Heart right ventricle (tissue), 16 donors: ENCODE results near the gene OR6X1. TPM values are rescaled to one million over a fixed set of nuclear protein-coding genes. Genes with fewer than 3 reads are reported as not detected.

Experiments
- ATAC-seq, 8 donors: fragments of 200-7000 bp; cut with Tn5 transposase; one replicate each; pipeline ENCODE4 v1.9.1; 2020; ENCODE audit warnings: mild to moderate bottlenecking in 8 of 8, moderate library complexity in 8 of 8, moderate number of reproducible peaks in 1 of 8
- DNase-seq, 2 donors: peaks; one replicate each; pipeline ENCODE4 v3.0.0-alpha.2; 2020
- H3K27ac ChIP-seq, 10 donors: fragments of 200-600 bp; sonication (generic) in 2 of 10; one replicate each; pipeline versions ENCODE4 v1.5.0 to v1.8.0; 2020 to 2022; ENCODE audit warnings: mild to moderate bottlenecking in 3 of 10
- H3K27me3 ChIP-seq, 7 donors: fragments of 200-600 bp; one replicate each; pipeline ENCODE4 v1.8.0; 2021 to 2022; ENCODE audit warnings: mild to moderate bottlenecking in 2 of 7
- H3K36me3 ChIP-seq, 9 donors: fragments of 200-600 bp; sonication (generic) in 1 of 9; one replicate each; pipeline versions ENCODE4 v1.5.0 to v1.8.0; 2020 to 2022; ENCODE audit warnings: mild to moderate bottlenecking in 2 of 9
- H3K4me1 ChIP-seq, 9 donors: fragments of 200-600 bp; sonication (generic) in 1 of 9; one replicate each; pipeline versions ENCODE4 v1.5.0 to v1.8.0; 2020 to 2022; ENCODE audit warnings: mild to moderate bottlenecking in 4 of 9
- H3K4me3 ChIP-seq, 10 donors: fragments of 200-600 bp; sonication (generic) in 2 of 10; one replicate each; pipeline versions ENCODE4 v1.5.0 to v1.8.0; 2020 to 2022; ENCODE audit warnings: mild to moderate bottlenecking in 7 of 10, moderate library complexity in 2 of 10
- H3K9me3 ChIP-seq, 11 donors: fragments of 200-600 bp in 10 of 11; sonication (generic) in 2 of 11; one replicate each; pipeline versions ENCODE4 v1.5.0 to v1.8.0; 2013 to 2022; ENCODE audit warnings: mild to moderate bottlenecking in 2 of 11, control low read depth in 1 of 11, moderate library complexity in 1 of 11
- WGBS, 2 donors: extraction: QIAGEN DNeasy Blood & Tissue Kit; methylation state at CpG; one replicate each; pipeline ENCODE4 v1.1.7; 2013; ENCODE audit warnings: inconsistent platforms in 1 of 2; 5-methylcytosine and 5-hydroxymethylcytosine counted together
- intact Hi-C, 10 donors: fragments of 100-400 bp; cut with DNase I; formaldehyde crosslinking; loops; one replicate each; pipeline versions ENCODE4 v1.11.1 to v1.14.2; 2022
- long read RNA-seq, 3 donors: library from polyadenylated mRNA; unstranded; transcript quantifications; one replicate each; pipeline ENCODE4 v2.0.0, GENCODE V29; 2020 to 2021
- polyA plus RNA-seq, 2 donors: library from polyadenylated mRNA; stranded (reverse); fragments of 200-250 nt; gene quantifications; one replicate each; pipeline ENCODE4 v1.2.3, GENCODE V29; 2013
- total RNA-seq, 10 donors: library from RNA; stranded (reverse); fragmentation: NEBNext Ultra II Directional in 3 of 10; extraction: Animal tissue kit (Norgen Biotek cat#: 25700) in 3 of 10; gene quantifications; one replicate each; pipeline versions ENCODE4 v1.2.1 to v1.2.4, GENCODE V29; 2021 to 2023
- TF ChIP-seq, protein P1 (sequence below), 9 donors: fragments of 200-600 bp; sonication (generic) in 2 of 9; IDR thresholded peaks; one replicate each; pipeline versions ENCODE4 v1.5.0 to v1.8.0; 2021 to 2022; ENCODE audit warnings: antibody characterized with exemption in 9 of 9, mild to moderate bottlenecking in 5 of 9, moderate library complexity in 1 of 9
- donor health status: Arrhythmogenic right ventricular cardiomyopathy.
- donor health status: ischemic (EF 13 %, LVEDD 7.1; RV severe dilation, severe dysfunction).
- donor health status: healthy with polysubstance abuse.
- donor health status: DM: no; HTN: yes; CAD: no.
- donor health status: DM: no; HTN: no; CAD: no.
- donor health status: ischemic (EF 25% LVEDD 6.9; RV normal size, moderate dysfunction).
- donor health status: ischemic (EF 25% LVEDD 5.7; RV mildly dilated, moderate dysfunction).
- donor health status: healthy.
- donor health status: DM: yes; HTN: yes; CAD: no.
- donor health status: Ischemic cardiomyopathy.
- donor health status: ischemic (EF 35%, LVEDD 5.7; RV mildly dilated, moderate dysfunction).
- donor health status: nonischemic (EF 11% LVEDD 7.7; RV severe dilation, severe dysfunction).
- donor health status: DM: yes; HTN: yes; CAD: no.
- donor health status: PGD.
- donor health status: ischemic (EF 29% LVEDD 5.4; RV normal size, mild dysfunction).
- donor health status: nonischemic (EF 23%, LVEDD 6.1; RV moderate dilation, normal function).

The OR6X1 gene, protein sequence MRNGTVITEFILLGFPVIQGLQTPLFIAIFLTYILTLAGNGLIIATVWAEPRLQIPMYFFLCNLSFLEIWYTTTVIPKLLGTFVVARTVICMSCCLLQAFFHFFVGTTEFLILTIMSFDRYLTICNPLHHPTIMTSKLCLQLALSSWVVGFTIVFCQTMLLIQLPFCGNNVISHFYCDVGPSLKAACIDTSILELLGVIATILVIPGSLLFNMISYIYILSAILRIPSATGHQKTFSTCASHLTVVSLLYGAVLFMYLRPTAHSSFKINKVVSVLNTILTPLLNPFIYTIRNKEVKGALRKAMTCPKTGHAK
- not detected for total RNA-seq
- not detected for polyA plus RNA-seq
- long read RNA-seq, donor 1, result 0 reads
- long read RNA-seq, donor 2, result 0 reads
- long read RNA-seq, donor 3, result 0 reads

DNA sequence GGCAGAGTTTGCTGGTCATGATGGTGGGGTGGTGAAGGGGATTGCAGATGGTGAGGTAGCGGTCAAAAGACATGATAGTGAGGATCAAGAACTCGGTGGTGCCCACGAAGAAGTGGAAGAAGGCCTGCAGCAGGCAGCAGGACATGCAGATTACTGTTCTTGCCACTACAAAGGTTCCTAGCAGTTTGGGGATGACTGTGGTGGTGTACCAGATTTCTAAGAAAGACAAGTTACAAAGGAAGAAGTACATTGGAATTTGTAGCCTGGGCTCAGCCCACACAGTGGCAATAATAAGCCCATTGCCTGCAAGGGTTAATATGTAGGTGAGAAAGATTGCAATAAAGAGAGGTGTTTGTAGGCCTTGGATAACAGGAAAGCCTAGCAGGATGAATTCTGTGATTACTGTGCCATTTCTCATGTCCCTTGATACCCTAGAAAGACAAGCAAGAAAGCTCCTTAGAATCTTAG is at the start of gene OR6X1:
OR6X1 (minus strand) TSS at position 418 of the 468 bp plus-strand sequence; CDS start at position 418, 0 bp downstream.
- TF ChIP-seq, protein P1, sequence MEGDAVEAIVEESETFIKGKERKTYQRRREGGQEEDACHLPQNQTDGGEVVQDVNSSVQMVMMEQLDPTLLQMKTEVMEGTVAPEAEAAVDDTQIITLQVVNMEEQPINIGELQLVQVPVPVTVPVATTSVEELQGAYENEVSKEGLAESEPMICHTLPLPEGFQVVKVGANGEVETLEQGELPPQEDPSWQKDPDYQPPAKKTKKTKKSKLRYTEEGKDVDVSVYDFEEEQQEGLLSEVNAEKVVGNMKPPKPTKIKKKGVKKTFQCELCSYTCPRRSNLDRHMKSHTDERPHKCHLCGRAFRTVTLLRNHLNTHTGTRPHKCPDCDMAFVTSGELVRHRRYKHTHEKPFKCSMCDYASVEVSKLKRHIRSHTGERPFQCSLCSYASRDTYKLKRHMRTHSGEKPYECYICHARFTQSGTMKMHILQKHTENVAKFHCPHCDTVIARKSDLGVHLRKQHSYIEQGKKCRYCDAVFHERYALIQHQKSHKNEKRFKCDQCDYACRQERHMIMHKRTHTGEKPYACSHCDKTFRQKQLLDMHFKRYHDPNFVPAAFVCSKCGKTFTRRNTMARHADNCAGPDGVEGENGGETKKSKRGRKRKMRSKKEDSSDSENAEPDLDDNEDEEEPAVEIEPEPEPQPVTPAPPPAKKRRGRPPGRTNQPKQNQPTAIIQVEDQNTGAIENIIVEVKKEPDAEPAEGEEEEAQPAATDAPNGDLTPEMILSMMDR (IDR thresholded peaks at IDR 0.05), result no peak
- H3K27ac ChIP-seq, result no peak within 1 kb of the TSS
- peaks cover 0 to 7% (median 0%) of the 10 kb centered on the region in 7 donors for H3K27me3 ChIP-seq
- H3K9me3 ChIP-seq, result peaks cover 0 to 4% (median 0%) of the 10 kb centered on the region in 11 donors
- ATAC-seq (no peak), DNase-seq (no peak)
- intact Hi-C loops, result no loop called here
- H3K36me3 ChIP-seq, result no peaks in the 10 kb centered on the region
- WGBS, 2 donors, result 87 to 89% methylated on average over 3 of the region's 3 CpGs
- no peaks in the 10 kb centered on the region for H3K4me1 ChIP-seq
- H3K4me3 ChIP-seq, result no peak within 1 kb of the TSS

DNA sequence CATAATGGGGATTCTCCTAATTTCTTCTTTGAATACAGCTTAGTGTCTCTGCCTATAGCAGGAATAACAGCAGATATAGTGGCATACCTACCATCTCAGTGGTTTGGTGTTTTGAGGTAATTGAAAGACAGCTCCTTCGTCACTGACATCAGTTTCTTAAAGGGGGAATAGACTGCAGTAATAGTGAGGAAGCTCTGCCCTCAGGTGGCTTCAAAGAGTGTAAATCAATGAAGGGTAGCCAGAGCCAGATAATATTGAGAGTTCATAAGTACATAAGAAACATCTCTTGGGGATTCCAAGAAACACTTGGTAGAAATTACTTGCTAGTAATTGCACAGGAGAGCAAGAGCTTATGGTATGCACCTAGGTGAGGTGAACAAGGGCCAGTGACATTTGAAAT is 47.4 kb upstream of the OR6X1 start:
- Histone ChIP-seq H3K27me3 (no peaks in the 10 kb centered on the region), H3K4me1 (no peaks in the 10 kb centered on the region), H3K36me3 (no peaks in the 10 kb centered on the region), H3K27ac (no peak overlapping the region), H3K4me3 (no peak overlapping the region), H3K9me3 (no peaks in the 10 kb centered on the region)
- intact Hi-C loops, result no loop called here
- WGBS, 2 donors, result 0 to 2% methylated on average over 1 of the region's 1 CpG
- DNase-seq (no peak), ATAC-seq (no peak)
- TF ChIP-seq, protein P1 (IDR thresholded peaks at IDR 0.05), result no peak

DNA sequence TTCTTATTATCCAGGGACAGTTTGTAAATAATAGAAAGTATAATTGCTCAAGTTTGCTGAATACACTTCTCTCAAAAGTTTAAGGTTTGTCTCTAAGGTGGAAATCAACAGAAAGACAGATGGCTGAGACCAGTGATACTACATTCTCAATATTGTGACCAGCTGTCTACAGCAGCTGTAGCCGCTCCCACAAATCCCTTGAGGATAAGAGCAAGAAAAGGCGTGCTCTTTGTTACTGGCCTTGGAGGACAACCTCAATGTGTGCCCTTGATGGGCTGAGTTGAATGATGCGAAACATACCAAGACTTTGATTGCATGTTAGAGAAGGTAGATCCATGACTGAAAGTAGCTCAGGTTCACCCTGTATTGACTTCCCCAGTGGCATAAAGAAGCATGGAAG is 45.7 kb upstream of the OR6X1 start:
- TF ChIP-seq, protein P1 (IDR thresholded peaks at IDR 0.05), result no peak
- Histone ChIP-seq H3K4me3 (no peak overlapping the region), H3K27ac (no peak overlapping the region), H3K4me1 (no peaks in the 10 kb centered on the region), H3K27me3 (no peaks in the 10 kb centered on the region), H3K36me3 (no peaks in the 10 kb centered on the region), H3K9me3 (no peaks in the 10 kb centered on the region)
- intact Hi-C loops, result no loop called here
- ATAC-seq (no peak), DNase-seq (no peak)
- WGBS, 2 donors, result 59 to 60% methylated on average over 3 of the region's 3 CpGs

DNA sequence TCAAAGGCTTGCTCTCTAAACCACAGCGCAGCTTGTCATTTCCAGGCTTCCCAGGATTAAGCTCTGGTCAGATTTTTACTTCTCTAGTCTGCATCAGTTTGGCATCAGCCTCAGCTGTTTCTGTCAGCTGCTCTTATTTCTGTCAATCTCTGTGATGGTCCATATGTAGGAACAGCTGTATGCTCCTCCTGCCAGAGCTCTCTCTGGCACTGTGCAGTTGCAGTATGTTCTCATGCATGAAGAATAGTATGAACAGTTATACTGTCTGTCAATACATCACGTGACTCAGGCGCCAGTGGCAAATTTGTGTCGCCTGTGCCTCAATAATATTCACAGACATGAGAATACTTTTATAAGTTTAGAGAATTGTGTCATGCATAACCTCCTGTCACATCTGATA is 45.1 kb upstream of the OR6X1 start:
- no peaks in the 10 kb centered on the region for H3K4me1 ChIP-seq
- no peaks in the 10 kb centered on the region for H3K9me3 ChIP-seq
- ATAC-seq (no peak), DNase-seq (no peak)
- H3K4me3 ChIP-seq, result no peak overlapping the region
- H3K27ac ChIP-seq, result no peak overlapping the region
- WGBS, 2 donors, result 71 to 73% methylated on average over 4 of the region's 4 CpGs
- intact Hi-C loops, result no loop called here
- H3K27me3 ChIP-seq, result no peaks in the 10 kb centered on the region
- TF ChIP-seq, protein P1 (IDR thresholded peaks at IDR 0.05), result no peak
- H3K36me3 ChIP-seq, result no peaks in the 10 kb centered on the region
